GM23338 (cell line): ENCODE data around the gene ZNF594. TPM values are rescaled to one million over a fixed set of nuclear protein-coding genes. Genes with fewer than 3 reads are reported as not detected.

ENCODE experiments used
- ATAC-seq: fragments of 200-7000 bp; cut with Tn5 transposase; 3 replicates; pipeline ENCODE4 v1.9.1; 2020
- DNase-seq: peaks from one replicate; pipeline ENCODE4 v3.0.0-alpha.2; 2015; ENCODE audit warnings: low spot score
- H2AFZ ChIP-seq: fragments of 200-600 bp; sonication (generic); 2 replicates; pipeline ENCODE4 v1.8.0; 2016; ENCODE audit warnings: antibody characterized with exemption, mild to moderate bottlenecking, moderate library complexity
- H3F3A ChIP-seq: fragments of 200-600 bp; sonication (generic); replicated peaks from 2 replicates; pipeline ENCODE4 v1.8.0; 2017; ENCODE audit warnings: antibody characterized with exemption, mixed run types, low read depth
- H3K27ac ChIP-seq: fragments of 200-600 bp; sonication (generic); 2 replicates; pipeline ENCODE4 v1.6.1; 2016; ENCODE audit warnings: low read depth
- H3K27me3 ChIP-seq: fragments of 200-600 bp; sonication (generic); 2 replicates; pipeline ENCODE4 v1.8.0; 2016; ENCODE audit warnings: mild to moderate bottlenecking, mixed run types, moderate library complexity; ENCODE audit not compliant: insufficient read depth
- H3K36me3 ChIP-seq: fragments of 200-600 bp; sonication (generic); 2 replicates; pipeline ENCODE4 v1.8.0; 2016; ENCODE audit warnings: mild to moderate bottlenecking; ENCODE audit not compliant: insufficient read depth
- H3K4me1 ChIP-seq: fragments of 200-600 bp; sonication (generic); 2 replicates; pipeline ENCODE4 v1.8.0; 2016; ENCODE audit warnings: mild to moderate bottlenecking, moderate library complexity; ENCODE audit not compliant: insufficient read depth
- H3K4me2 ChIP-seq: fragments of 200-600 bp; sonication (generic); 2 replicates; pipeline ENCODE4 v1.7.1; 2017; ENCODE audit warnings: mixed run types
- H3K4me3 ChIP-seq: fragments of 200-600 bp; sonication (generic); 2 replicates; pipeline ENCODE4 v1.6.1; 2016; ENCODE audit warnings: mixed run types
- H3K79me2 ChIP-seq: fragments of 200-600 bp; sonication (generic); replicated peaks from 2 replicates; pipeline ENCODE4 v1.8.0; 2017; ENCODE audit warnings: mild to moderate bottlenecking; ENCODE audit not compliant: insufficient read depth
- H3K9me2 ChIP-seq: fragments of 200-600 bp; sonication (generic); 2 replicates; pipeline ENCODE4 v1.8.0; 2017; ENCODE audit not compliant: insufficient read depth
- H4K20me1 ChIP-seq: fragments of 200-600 bp; sonication (generic); replicated peaks from 2 replicates; pipeline ENCODE4 v1.8.0; 2017; ENCODE audit warnings: mild to moderate bottlenecking; ENCODE audit not compliant: insufficient read depth
- H3K27ac Mint-ChIP-seq: 2 replicates; pipeline ENCODE4 v1.8.0; 2020; ENCODE audit warnings: inconsistent platforms, mild to moderate bottlenecking, moderate library complexity, mixed read lengths
- H3K27me3 Mint-ChIP-seq: 3 replicates; pipeline ENCODE4 v1.8.0; 2022; ENCODE audit warnings: low read depth, mild to moderate bottlenecking, moderate library complexity, mixed read lengths, inconsistent platforms; ENCODE audit not compliant: insufficient read depth, poor library complexity
- H3K36me3 Mint-ChIP-seq: 3 replicates; pipeline ENCODE4 v1.8.0; 2021; ENCODE audit warnings: low read depth, mild to moderate bottlenecking, inconsistent platforms, moderate library complexity, mixed read lengths
- H3K4me1 Mint-ChIP-seq: 3 replicates; pipeline ENCODE4 v1.8.0; 2020; ENCODE audit warnings: mild to moderate bottlenecking, inconsistent platforms, mixed read lengths
- H3K4me3 Mint-ChIP-seq: 3 replicates; pipeline ENCODE4 v1.8.0; 2021; ENCODE audit warnings: moderate library complexity, mild to moderate bottlenecking, inconsistent platforms, mixed read lengths
- H3K9me3 Mint-ChIP-seq: 3 replicates; pipeline ENCODE4 v1.8.0; 2020; ENCODE audit warnings: moderate library complexity, mild to moderate bottlenecking, inconsistent platforms, mixed read lengths
- JUNB ChIP-seq: IDR thresholded peaks from one replicate; pipeline ENCODE4 v1.6.1; 2016; ENCODE audit warnings: antibody characterized with exemption; ENCODE audit not compliant: unreplicated experiment
- STAT1 ChIP-seq: IDR thresholded peaks from one replicate; pipeline ENCODE4 v1.6.1; 2016; ENCODE audit warnings: antibody characterized with exemption; ENCODE audit not compliant: unreplicated experiment
- ZNF331 ChIP-seq: fragments of 250-450 bp; sonication (Bioruptor Pico); IDR thresholded peaks from 2 replicates; pipeline ENCODE4 v1.5.0; 2020; ENCODE audit warnings: low read depth, mild to moderate bottlenecking, moderate library complexity
- polyA plus RNA-seq: library from polyadenylated mRNA; unstranded; fragments of >200 nt; fragmentation: Nextera tagmentation; extraction: Ambion mirVana; gene quantifications from 2 replicates; pipeline ENCODE4 v1.2.1, GENCODE V29; 2016
- total RNA-seq: library from RNA; depleted of rRNA; stranded (reverse); fragments of >200 nt; shearing (Covaris generic); gene quantifications from 2 replicates; pipeline ENCODE4 v1.2.3, GENCODE V29; 2014
- TF ChIP-seq, protein P1 (sequence below): fragments of 250-450 bp; sonication (Bioruptor Pico); IDR thresholded peaks from 2 replicates; pipeline ENCODE4 v1.5.0; 2020; ENCODE audit warnings: mild to moderate bottlenecking, moderate library complexity

ZNF594 gene
- total and polyA plus RNA-seq, 2 experiments from 2014 or later: 7.0 to 15.6 TPM

DNA sequence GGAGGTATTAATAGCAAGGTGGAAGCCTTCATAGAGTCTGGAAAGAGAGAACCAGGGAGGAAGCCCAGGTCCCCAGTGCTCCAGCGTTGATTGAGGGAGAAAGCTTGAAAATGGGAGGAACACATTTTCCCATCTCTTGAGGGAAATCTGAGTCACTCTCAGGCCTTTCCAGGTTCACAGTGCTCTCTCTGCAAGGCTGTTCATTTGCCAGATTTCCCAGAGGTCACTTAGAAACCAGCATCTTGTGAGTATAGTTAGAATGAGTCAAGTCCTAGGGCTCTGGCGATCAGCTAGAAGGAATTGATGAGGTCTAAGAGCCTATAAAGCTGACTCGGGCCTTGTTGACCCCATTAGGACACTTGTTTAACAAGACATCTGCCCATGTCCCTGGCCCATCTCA, 17.7 kb upstream of the ZNF594 start (continued):
- TF ChIP-seq, protein P1, sequence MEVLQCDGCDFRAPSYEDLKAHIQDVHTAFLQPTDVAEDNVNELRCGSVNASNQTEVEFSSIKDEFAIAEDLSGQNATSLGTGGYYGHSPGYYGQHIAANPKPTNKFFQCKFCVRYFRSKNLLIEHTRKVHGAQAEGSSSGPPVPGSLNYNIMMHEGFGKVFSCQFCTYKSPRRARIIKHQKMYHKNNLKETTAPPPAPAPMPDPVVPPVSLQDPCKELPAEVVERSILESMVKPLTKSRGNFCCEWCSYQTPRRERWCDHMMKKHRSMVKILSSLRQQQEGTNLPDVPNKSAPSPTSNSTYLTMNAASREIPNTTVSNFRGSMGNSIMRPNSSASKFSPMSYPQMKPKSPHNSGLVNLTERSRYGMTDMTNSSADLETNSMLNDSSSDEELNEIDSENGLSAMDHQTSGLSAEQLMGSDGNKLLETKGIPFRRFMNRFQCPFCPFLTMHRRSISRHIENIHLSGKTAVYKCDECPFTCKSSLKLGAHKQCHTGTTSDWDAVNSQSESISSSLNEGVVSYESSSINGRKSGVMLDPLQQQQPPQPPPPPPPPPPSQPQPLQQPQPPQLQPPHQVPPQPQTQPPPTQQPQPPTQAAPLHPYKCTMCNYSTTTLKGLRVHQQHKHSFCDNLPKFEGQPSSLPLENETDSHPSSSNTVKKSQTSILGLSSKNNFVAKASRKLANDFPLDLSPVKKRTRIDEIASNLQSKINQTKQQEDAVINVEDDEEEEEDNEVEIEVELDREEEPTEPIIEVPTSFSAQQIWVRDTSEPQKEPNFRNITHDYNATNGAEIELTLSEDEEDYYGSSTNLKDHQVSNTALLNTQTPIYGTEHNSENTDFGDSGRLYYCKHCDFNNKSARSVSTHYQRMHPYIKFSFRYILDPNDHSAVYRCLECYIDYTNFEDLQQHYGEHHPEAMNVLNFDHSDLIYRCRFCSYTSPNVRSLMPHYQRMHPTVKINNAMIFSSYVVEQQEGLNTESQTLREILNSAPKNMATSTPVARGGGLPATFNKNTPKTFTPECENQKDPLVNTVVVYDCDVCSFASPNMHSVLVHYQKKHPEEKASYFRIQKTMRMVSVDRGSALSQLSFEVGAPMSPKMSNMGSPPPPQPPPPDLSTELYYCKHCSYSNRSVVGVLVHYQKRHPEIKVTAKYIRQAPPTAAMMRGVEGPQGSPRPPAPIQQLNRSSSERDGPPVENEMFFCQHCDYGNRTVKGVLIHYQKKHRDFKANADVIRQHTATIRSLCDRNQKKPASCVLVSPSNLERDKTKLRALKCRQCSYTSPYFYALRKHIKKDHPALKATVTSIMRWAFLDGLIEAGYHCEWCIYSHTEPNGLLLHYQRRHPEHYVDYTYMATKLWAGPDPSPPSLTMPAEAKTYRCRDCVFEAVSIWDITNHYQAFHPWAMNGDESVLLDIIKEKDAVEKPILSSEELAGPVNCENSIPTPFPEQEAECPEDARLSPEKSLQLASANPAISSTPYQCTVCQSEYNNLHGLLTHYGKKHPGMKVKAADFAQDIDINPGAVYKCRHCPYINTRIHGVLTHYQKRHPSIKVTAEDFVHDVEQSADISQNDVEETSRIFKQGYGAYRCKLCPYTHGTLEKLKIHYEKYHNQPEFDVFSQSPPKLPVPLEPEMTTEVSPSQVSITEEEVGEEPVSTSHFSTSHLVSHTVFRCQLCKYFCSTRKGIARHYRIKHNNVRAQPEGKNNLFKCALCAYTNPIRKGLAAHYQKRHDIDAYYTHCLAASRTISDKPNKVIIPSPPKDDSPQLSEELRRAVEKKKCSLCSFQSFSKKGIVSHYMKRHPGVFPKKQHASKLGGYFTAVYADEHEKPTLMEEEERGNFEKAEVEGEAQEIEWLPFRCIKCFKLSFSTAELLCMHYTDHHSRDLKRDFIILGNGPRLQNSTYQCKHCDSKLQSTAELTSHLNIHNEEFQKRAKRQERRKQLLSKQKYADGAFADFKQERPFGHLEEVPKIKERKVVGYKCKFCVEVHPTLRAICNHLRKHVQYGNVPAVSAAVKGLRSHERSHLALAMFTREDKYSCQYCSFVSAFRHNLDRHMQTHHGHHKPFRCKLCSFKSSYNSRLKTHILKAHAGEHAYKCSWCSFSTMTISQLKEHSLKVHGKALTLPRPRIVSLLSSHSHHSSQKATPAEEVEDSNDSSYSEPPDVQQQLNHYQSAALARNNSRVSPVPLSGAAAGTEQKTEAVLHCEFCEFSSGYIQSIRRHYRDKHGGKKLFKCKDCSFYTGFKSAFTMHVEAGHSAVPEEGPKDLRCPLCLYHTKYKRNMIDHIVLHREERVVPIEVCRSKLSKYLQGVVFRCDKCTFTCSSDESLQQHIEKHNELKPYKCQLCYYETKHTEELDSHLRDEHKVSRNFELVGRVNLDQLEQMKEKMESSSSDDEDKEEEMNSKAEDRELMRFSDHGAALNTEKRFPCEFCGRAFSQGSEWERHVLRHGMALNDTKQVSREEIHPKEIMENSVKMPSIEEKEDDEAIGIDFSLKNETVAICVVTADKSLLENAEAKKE: no peak

GRCh38 chr17:5203908-5204294, 12.2 kb upstream of the ZNF594 start:
- no peak for TF ChIP-seq STAT1
- TF ChIP-seq JUNB: no peak
- TF ChIP-seq ZNF331 (CRISPR knock-in tag): no peak
- Histone ChIP-seq H3K79me2 (no peaks in the 10 kb centered on the region), H3K27me3 (no peaks in the 10 kb centered on the region), H3F3A (no peaks in the 10 kb centered on the region), H4K20me1 (no peaks in the 10 kb centered on the region), H3K9me2 (no peaks in the 10 kb centered on the region), H3K4me3 (no peak overlapping the region), H3K36me3 (no peaks in the 10 kb centered on the region), H3K4me2 (no peak overlapping the region), H3K27ac (no peak overlapping the region), H2AFZ (no peak overlapping the region), H3K4me1 (no peaks in the 10 kb centered on the region)
- Mint-ChIP-seq H3K36me3 (no peaks in the 10 kb centered on the region), H3K27ac (no peak overlapping the region), H3K4me1 (no peaks in the 10 kb centered on the region), H3K27me3 (peaks cover 4% of the 10 kb centered on the region), H3K9me3 (peaks cover 5% of the 10 kb centered on the region), H3K4me3 (no peak overlapping the region; the same call in 2 of the 3 replicates)
- no peak for ATAC-seq
- DNase-seq: no peak
